ENCODE data around the gene RIPOR3.

- TF ChIP-seq CTCF (IDR thresholded peaks at IDR 0.05; ENCODE audit: low read depth, low read length) = no peak
- no peak for TF ChIP-seq EZH2phosphoT487 (IDR thresholded peaks at IDR 0.05; ENCODE audit: low read depth)
Observed at GRCh38 chr20:50724851-50725723, 33.7 kb upstream of the RIPOR3 start.

All from OCI-LY3 (cell line).